Activated CD8-positive, alpha-beta memory T cell treated with anti-CD3 and anti-CD28 coated beads, Interleukin-2, amount 10 ng/mL, durations not matched to agents 7 days and 5 days (primary cell): ENCODE data around the gene CFI. TPM values are rescaled to one million over a fixed set of nuclear protein-coding genes. Genes with fewer than 3 reads are reported as not detected.

Experiments
- total RNA-seq, 2 experiments: library from RNA; stranded (reverse); gene quantifications; one replicate each; pipeline ENCODE4 v1.2.3, GENCODE V29; 2021

The CFI gene
- total RNA-seq, 2 experiments from 2014 or later: 0.26 TPM; not detected in 1

Other genes starting within 250 kb of the CFI start
- gene MCUB, start 241.8 kb downstream of the CFI start, total RNA-seq: 10 to 100 TPM; 51.2 to 65.5 TPM
- gene CASP6, start 98.6 kb downstream of the CFI start, total RNA-seq: 10 to 100 TPM; 20.3 to 20.8 TPM
- gene PLA2G12A, start 71.9 kb downstream of the CFI start, total RNA-seq: 10 to 100 TPM; 14.4 to 14.6 TPM
- 10 to 100 TPM; 25.2 to 29.9 TPM for gene GAR1, start 13.8 kb upstream of the CFI start, total RNA-seq
- under 1 TPM; 0.19 to 0.32 TPM for gene RRH, start 26.0 kb upstream of the CFI start, total RNA-seq
- under 1 TPM in 1 of 2 experiments, not detected in 1; 0.23 TPM for gene LRIT3, start 46.1 kb upstream of the CFI start, total RNA-seq
- gene EGF, start 110.9 kb upstream of the CFI start, total RNA-seq: not detected